Liver (tissue), 3 donors: ENCODE measurements around the gene ANKRD35.

Experiments
- CTCF ChIP-seq: fragments of 150-350 bp; IDR thresholded peaks from 2 replicates; pipeline ENCODE4 v1.5.1; 2017; ENCODE audit warnings: improper control_type of control experiment, low read depth, low read length; ENCODE audit not compliant: missing input control
- FOXA1 ChIP-seq: IDR thresholded peaks from 2 replicates; pipeline ENCODE4 v1.6.1; 2016; ENCODE audit warnings: antibody characterized with exemption
- GABPA ChIP-seq, 2 donors: IDR thresholded peaks in 1 of 2; conservative IDR thresholded peaks in 1 of 2; 2 replicates each; pipeline ENCODE4 v1.6.1; 2016; ENCODE audit warnings: antibody characterized with exemption in 2 of 2, mild to moderate bottlenecking in 1 of 2, moderate library complexity in 1 of 2
- JUND ChIP-seq, 2 donors: IDR thresholded peaks; 2 replicates each; pipeline ENCODE4 v1.6.1; 2016; ENCODE audit warnings: antibody characterized with exemption in 2 of 2
- MAX ChIP-seq: IDR thresholded peaks from 2 replicates; pipeline ENCODE4 v1.6.1; 2016; ENCODE audit warnings: antibody characterized with exemption
- RAD21 ChIP-seq, 2 donors: IDR thresholded peaks; 2 replicates each; pipeline ENCODE4 v1.6.1; 2016; ENCODE audit warnings: antibody characterized with exemption in 2 of 2, mild to moderate bottlenecking in 2 of 2
- REST ChIP-seq: IDR thresholded peaks from 2 replicates; pipeline ENCODE4 v1.6.1; 2016; ENCODE audit warnings: antibody characterized with exemption, mild to moderate bottlenecking
- RXRA ChIP-seq, 2 donors: IDR thresholded peaks; 2 replicates each; pipeline ENCODE4 v1.6.1; 2017 to 2018; ENCODE audit warnings: antibody characterized with exemption in 2 of 2, mild to moderate bottlenecking in 1 of 2
- SP1 ChIP-seq: IDR thresholded peaks from 2 replicates; pipeline ENCODE4 v1.6.1; 2018; ENCODE audit warnings: antibody characterized with exemption, mild to moderate bottlenecking
- TAF1 ChIP-seq: conservative IDR thresholded peaks from 2 replicates; pipeline ENCODE4 v1.6.1; 2016; ENCODE audit warnings: antibody characterized with exemption, mild to moderate bottlenecking
- YY1 ChIP-seq: IDR thresholded peaks from 2 replicates; pipeline ENCODE4 v1.6.1; 2016; ENCODE audit warnings: antibody characterized with exemption, mild to moderate bottlenecking
- ZBTB33 ChIP-seq: IDR thresholded peaks from 2 replicates; pipeline ENCODE4 v1.6.1; 2016; ENCODE audit warnings: antibody characterized with exemption
- donor health status: healthy.
- donor health status: healthy.

GRCh38 chr1:145886390-145886789, 724 bp upstream of the ANKRD35 start:
- TF ChIP-seq MAX (no peak), CTCF (no peak), REST (no peak), FOXA1 (no peak), TAF1 (no peak), JUND (IDR thresholded peaks at IDR 0.05) (no peak), ZBTB33 (no peak), YY1 (no peak), RAD21 (IDR thresholded peaks at IDR 0.05) (no peak), GABPA (IDR thresholded peaks at IDR 0.05 in 1 of 2, conservative IDR thresholded peaks at IDR 0.05 in 1 of 2) (no peak), SP1 (no peak), RXRA (IDR thresholded peaks at IDR 0.05) (no peak)
